AG04449 (cell line): Measurements from ENCODE around the gene RRAGC.

Experiments used
- CTCF ChIA-PET: fragments of 350-600 bp; formaldehyde crosslinking; extraction: SDS; loops from one replicate; lab custom pipeline; 2021; ENCODE audit warnings: antibody characterized with exemption; lab: Yijun Ruan, JAX
- POLR2A ChIA-PET: fragments of 400-600, 350-600 bp; formaldehyde crosslinking; extraction: SDS; loops from one replicate; lab custom pipeline; 2020; ENCODE audit warnings: antibody characterized with exemption, inconsistent platforms; lab: Yijun Ruan, JAX
- DNase-seq: peaks from one replicate; pipeline ENCODE4 v3.0.0-alpha.2; 2010; ENCODE audit warnings: low read depth, low spot score
- H3K4me3 ChIP-seq: 2 replicates; pipeline ENCODE4 v1.5.1; 2011; ENCODE audit warnings: low read depth, mild to moderate bottlenecking, control low read depth, low read length
- TF ChIP-seq, protein P1 (sequence below): IDR thresholded peaks from one replicate; pipeline ENCODE4 v1.5.1; 2011; ENCODE audit warnings: mild to moderate bottlenecking, moderate library complexity, low read length, control low read depth, inconsistent platforms; ENCODE audit not compliant: insufficient read depth; ENCODE audit errors: missing control alignments

RRAGC gene

DNA sequence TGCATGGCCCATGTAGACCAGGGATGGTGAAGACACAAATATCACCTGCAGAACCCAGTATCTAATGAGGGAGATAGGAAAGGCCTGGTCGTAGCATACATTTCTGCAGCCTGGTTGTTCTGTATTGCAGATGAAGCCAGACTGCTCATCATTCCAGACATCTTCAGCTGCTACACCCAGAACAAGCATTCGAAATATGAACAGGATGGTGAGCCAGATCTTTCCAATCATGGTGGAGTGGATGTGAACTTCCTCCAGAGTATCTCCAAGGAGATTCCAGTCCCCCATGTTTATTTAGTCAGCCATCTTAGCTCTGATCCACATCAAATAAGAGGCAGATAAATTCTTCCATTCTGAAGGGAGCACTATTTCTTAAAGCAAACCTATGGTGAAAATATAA is 16.2 kb upstream of the RRAGC start:
- TF ChIP-seq, protein P1, sequence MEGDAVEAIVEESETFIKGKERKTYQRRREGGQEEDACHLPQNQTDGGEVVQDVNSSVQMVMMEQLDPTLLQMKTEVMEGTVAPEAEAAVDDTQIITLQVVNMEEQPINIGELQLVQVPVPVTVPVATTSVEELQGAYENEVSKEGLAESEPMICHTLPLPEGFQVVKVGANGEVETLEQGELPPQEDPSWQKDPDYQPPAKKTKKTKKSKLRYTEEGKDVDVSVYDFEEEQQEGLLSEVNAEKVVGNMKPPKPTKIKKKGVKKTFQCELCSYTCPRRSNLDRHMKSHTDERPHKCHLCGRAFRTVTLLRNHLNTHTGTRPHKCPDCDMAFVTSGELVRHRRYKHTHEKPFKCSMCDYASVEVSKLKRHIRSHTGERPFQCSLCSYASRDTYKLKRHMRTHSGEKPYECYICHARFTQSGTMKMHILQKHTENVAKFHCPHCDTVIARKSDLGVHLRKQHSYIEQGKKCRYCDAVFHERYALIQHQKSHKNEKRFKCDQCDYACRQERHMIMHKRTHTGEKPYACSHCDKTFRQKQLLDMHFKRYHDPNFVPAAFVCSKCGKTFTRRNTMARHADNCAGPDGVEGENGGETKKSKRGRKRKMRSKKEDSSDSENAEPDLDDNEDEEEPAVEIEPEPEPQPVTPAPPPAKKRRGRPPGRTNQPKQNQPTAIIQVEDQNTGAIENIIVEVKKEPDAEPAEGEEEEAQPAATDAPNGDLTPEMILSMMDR: no peak
- no peak overlapping the region for H3K4me3 ChIP-seq
- DNase-seq: no peak
- ChIA-PET CTCF (no interaction called here), POLR2A (no interaction called here)

DNA sequence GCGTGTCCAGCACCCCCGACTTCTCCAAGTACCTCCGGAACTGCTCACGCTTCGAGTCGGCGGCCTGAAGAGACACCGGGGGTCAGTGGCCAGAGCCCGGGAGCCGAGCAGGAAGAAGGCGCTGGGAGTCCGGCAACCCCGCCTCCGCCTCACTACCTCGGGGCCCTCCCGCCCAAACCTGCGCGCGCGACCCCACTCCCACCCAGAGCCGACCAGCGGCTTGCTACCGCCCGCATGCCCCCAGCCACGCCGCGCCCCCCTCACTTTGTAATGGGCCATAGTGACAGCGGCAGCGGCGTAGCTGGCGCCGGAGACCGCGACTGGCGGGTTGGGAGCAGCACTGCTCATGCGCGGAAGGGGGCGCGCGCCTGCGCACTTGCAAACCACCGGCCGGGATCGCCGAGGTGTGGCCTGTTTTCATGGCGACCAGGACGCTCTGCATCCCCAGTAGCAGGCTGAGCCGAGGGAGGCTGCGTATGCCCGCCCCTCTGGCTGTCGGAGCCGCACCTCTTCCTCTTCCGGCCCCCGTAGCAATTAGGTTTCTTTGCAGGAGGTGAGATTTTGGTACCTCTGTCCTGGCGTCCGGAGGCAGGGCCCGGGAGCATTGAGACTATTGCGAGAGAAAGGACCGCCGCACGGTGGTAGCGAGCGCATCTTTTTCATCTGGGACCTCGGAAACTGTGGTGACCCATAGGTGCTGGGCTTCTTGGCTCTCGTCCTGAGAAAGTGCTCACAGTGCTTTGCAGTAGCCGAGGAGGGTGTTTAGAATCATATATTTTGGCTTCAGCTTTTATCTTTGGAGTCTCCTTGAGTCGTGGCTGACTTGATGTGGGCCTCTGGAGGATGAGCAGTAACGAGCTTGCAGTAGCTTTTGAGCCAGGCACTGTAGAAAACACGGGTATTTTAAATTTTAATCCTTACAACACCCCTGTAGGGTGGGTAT is 13.7 kb upstream of the RRAGC start, which contains the start of gene MYCBP:
MYCBP (minus strand) TSS at position 322 of the 943 bp plus-strand sequence; CDS start at position 279, 43 bp downstream.
- POLR2A ChIA-PET: no interaction called here
- peak within 1 kb of the TSS; percentile 94 for H3K4me3 ChIP-seq
- DNase-seq: peak; percentile 65
- TF ChIP-seq, protein P1: no peak
- CTCF ChIA-PET: interaction anchor here (1.1 to 2.0 kb wide), 3 partner anchors 11 to 225 kb away, joined by 3 to 9 read pairs (median 5); no protein-coding TSS in a partner anchor

DNA sequence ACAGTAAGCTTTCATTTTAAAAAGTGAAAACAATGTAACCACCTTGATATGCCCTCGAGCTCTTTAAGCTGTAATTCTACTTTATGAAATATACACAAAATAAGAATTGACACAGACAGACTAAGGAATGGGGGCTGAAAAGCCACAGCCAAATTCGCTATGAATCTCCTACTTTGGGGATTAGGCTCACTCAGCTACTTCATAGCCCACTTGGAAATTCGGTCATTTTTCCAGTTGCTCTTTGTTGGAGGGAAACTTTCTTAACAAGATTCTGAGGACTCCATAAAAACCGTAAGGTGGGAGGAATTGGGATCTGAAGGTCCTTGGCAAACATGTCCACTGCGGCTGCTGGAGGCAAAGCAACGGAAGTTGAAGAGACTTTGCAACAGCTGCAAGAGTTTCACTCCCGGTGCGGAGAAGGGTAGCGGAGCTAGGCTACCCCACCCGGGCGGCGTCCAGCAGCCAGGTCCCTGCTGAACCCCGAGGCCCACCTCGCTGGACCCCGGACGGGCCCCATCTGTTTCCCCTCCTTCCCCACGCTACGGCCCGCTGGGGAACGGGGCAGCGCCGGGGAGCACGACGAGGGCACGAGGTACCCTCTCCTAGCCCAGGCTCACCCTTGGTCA is 12.9 kb upstream of the RRAGC start:
- TF ChIP-seq, protein P1: no peak
- ChIA-PET POLR2A (interaction anchor here (0.6 to 0.8 kb wide), 2 partner anchors 154 to 254 kb away, joined by 3 read pairs; partner anchors contain the start of gene NDUFS5), CTCF (interaction anchor here (1.1 to 1.5 kb wide), 2 partner anchors 10 to 220 kb away, joined by 3 to 9 read pairs; no protein-coding TSS in a partner anchor)
- DNase-seq: no peak
- H3K4me3 ChIP-seq: peak overlapping the region; percentile 94

DNA sequence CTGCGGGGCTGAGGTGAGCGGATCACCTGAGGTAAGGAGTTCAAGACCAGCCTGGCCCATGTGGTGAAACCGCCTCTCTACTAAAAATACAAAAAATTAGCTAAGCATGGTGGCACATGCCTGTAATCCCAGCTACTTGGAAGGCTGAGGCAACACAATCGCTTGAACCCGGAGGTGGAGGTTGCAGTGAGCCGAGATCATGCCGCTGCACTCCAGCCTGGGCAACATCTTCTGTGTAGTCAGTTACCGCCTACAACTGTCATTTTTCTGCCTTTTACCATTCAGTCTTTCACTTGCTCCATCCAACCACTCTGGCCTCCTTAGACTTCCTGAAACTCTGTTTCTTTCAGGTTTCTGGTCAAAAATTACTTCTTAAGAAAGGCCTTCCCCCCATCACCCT is 11.4 kb upstream of the RRAGC start:
- no peak overlapping the region for H3K4me3 ChIP-seq
- CTCF ChIA-PET: no interaction called here
- DNase-seq: no peak
- TF ChIP-seq, protein P1: no peak
- POLR2A ChIA-PET: no interaction called here

DNA sequence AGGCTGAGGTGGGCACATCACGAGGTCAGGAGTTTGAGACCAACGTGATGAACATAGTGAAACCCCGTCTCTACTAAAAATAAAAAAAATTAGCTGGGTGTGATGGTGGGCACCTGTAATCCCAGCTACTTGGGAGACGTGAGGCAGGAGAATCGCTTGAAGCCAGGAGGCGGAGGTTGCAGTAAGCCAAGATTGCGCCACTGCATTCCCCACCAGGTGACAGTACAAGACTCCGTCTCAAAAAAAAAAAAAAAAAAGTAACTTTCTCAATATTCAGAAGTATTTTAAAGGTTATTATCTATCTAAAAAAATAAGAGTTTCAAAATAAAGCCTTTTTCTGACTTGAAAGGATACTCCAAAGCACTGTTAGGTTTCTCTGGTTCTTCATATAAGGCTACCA is 7.6 kb upstream of the RRAGC start:
- TF ChIP-seq, protein P1: no peak
- CTCF ChIA-PET: no interaction called here
- POLR2A ChIA-PET: no interaction called here

More for the DNA sequence above, 7.6 kb upstream of the RRAGC start:
- no peak for DNase-seq
- H3K4me3 ChIP-seq: no peak overlapping the region
